Heart left ventricle (tissue), 16 donors: Measurements from ENCODE around the gene NAA38. TPM values are rescaled to one million over a fixed set of nuclear protein-coding genes. Genes with fewer than 3 reads are reported as not detected.
A peak's percentile ranks its signal among the peaks of the same experiment; 100 is the strongest.

ENCODE experiments used
- ATAC-seq, 4 donors: fragments of 200-7000 bp; cut with Tn5 transposase; one replicate each; pipeline ENCODE4 v1.9.1; 2020 to 2022; ENCODE audit warnings: moderate library complexity in 4 of 4, mild to moderate bottlenecking in 3 of 4, moderate number of reproducible peaks in 1 of 4
- DNase-seq, 5 donors: peaks; one replicate each; pipeline ENCODE4 v3.0.0-alpha.2; 2020
- H3K27ac ChIP-seq, 12 donors: fragments of 200-600 bp; sonication (generic) in 4 of 12; one replicate each; pipeline versions ENCODE4 v1.5.0 to v1.8.0; 2016 to 2022; ENCODE audit warnings: mild to moderate bottlenecking in 2 of 12
- H3K27me3 ChIP-seq, 9 donors: fragments of 200-600 bp; sonication (generic) in 2 of 9; one replicate each; pipeline versions ENCODE4 v1.5.1 to v1.8.0; 2016 to 2022; ENCODE audit warnings: mild to moderate bottlenecking in 3 of 9
- H3K36me3 ChIP-seq, 9 donors: fragments of 200-600 bp; sonication (generic) in 2 of 9; one replicate each; pipeline versions ENCODE4 v1.5.0 to v1.8.0; 2018 to 2022; ENCODE audit warnings: mild to moderate bottlenecking in 2 of 9
- H3K4me1 ChIP-seq, 12 donors: fragments of 200-600 bp; sonication (generic) in 4 of 12; one replicate each; pipeline versions ENCODE4 v1.5.0 to v1.8.0; 2016 to 2022; ENCODE audit warnings: mild to moderate bottlenecking in 3 of 12
- H3K4me3 ChIP-seq, 12 donors: fragments of 200-600 bp; sonication (generic) in 4 of 12; one replicate each; pipeline versions ENCODE4 v1.5.0 to v1.8.0; 2017 to 2022; ENCODE audit warnings: mild to moderate bottlenecking in 9 of 12, moderate library complexity in 4 of 12
- H3K9me3 ChIP-seq, 12 donors: fragments of 200-600 bp; sonication (generic) in 4 of 12; one replicate each; pipeline versions ENCODE4 v1.5.0 to v1.8.0; 2016 to 2022; ENCODE audit warnings: mild to moderate bottlenecking in 1 of 12
- CTCF ChIP-seq, 12 donors: fragments of 200-600 bp; sonication (generic) in 4 of 12; IDR thresholded peaks; one replicate each; pipeline versions ENCODE4 v1.5.0 to v1.8.0; 2018 to 2022; ENCODE audit warnings: antibody characterized with exemption in 12 of 12, mild to moderate bottlenecking in 5 of 12
- POLR2A ChIP-seq, 2 donors: fragments of 450-650 bp; IDR thresholded peaks; one replicate each; pipeline ENCODE4 v1.6.1; 2017; ENCODE audit warnings: antibody characterized with exemption in 2 of 2, mild to moderate bottlenecking in 2 of 2, moderate library complexity in 2 of 2
- WGBS, 4 donors: extraction: QIAGEN DNeasy Blood & Tissue Kit in 2 of 4; methylation state at CpG; one replicate each; pipeline versions ENCODE4 v1.1.5 to v1.1.7; 2013 to 2018; 5-methylcytosine and 5-hydroxymethylcytosine counted together
- intact Hi-C, 10 donors: fragments of 100-400 bp; cut with DNase I; formaldehyde crosslinking; loops; one replicate each; pipeline versions ENCODE4 v1.11.1 to v1.14.2; 2022
- polyA plus RNA-seq, 2 donors: library from polyadenylated mRNA; stranded (reverse); fragments of 200-250 nt; gene quantifications; one replicate each; pipeline ENCODE4 v1.2.3, GENCODE V29; 2013
- total RNA-seq, 9 donors: library from RNA; depleted of rRNA in 2 of 9; stranded (reverse); fragments of >200 nt in 2 of 9; fragmentation: NEBNext Ultra II Directional in 3 of 9; extraction: Animal tissue kit (Norgen Biotek cat#: 25700) in 3 of 9; gene quantifications; one replicate each; pipeline versions ENCODE4 v1.1.0 to v1.2.4, GENCODE V29; 2016 to 2023
- donor health status: ischemic (EF 13 %, LVEDD 7.1; RV severe dilation, severe dysfunction).
- donor health status: healthy with polysubstance abuse.
- donor health status: DM: no; HTN: yes; CAD: no.
- donor health status: DM: no; HTN: no; CAD: no.
- donor health status: ischemic (EF 25% LVEDD 6.9; RV normal size, moderate dysfunction).
- donor health status: ischemic (EF 25% LVEDD 5.7; RV mildly dilated, moderate dysfunction).
- donor health status: healthy.
- donor health status: DM: yes; HTN: yes; CAD: no.
- donor health status: ischemic (EF 35%, LVEDD 5.7; RV mildly dilated, moderate dysfunction).
- donor health status: nonischemic (EF 11% LVEDD 7.7; RV severe dilation, severe dysfunction).
- donor health status: DM: yes; HTN: yes; CAD: no.
- donor health status: PGD.
- donor health status: ischemic (EF 29% LVEDD 5.4; RV normal size, mild dysfunction).
- donor health status: nonischemic (EF 23%, LVEDD 6.1; RV moderate dilation, normal function).

Gene NAA38
- total and polyA plus RNA-seq, 11 donors, result 60.9 to 179 (median 74.2) TPM

- no peak for TF ChIP-seq CTCF (IDR thresholded peaks at IDR 0.05)
- no peak for TF ChIP-seq POLR2A (IDR thresholded peaks at IDR 0.05)
- Histone ChIP-seq H3K4me3 (no peak overlapping the region), H3K4me1 (no peaks in the 10 kb centered on the region), H3K36me3 (no peaks in the 10 kb centered on the region), H3K27ac (no peak overlapping the region), H3K27me3 (no peaks in the 10 kb centered on the region), H3K9me3 (no peaks in the 10 kb centered on the region)
- intact Hi-C loops, result loop anchor here in 9 of 10 donors (1.0 to 10.0 kb wide), 15 partner anchors 29 to 235 kb away; partner anchors contain the start of genes CYB5D1 (in 1 of the 9), NAA38 (in 1 of the 9) and TMEM88 (in 1 of the 9)
- no peak for ATAC-seq
- no peak for DNase-seq
- WGBS, 4 donors, result 74 to 81% (median 78%) methylated on average over 14 of the region's 14 CpGs
These were observed 35.2 kb downstream of the NAA38 start for GRCh38 chr17:7822126-7822525.

GRCh38 chr17:7820231-7820630 is 37.1 kb downstream of the NAA38 start:
- 84 to 87% (median 86%) methylated on average over 5 of the region's 5 CpGs for WGBS, 4 donors
- no peak for ATAC-seq
- Histone ChIP-seq H3K4me1 (no peaks in the 10 kb centered on the region), H3K9me3 (no peaks in the 10 kb centered on the region), H3K27me3 (no peaks in the 10 kb centered on the region), H3K27ac (no peak overlapping the region), H3K4me3 (no peak overlapping the region), H3K36me3 (no peaks in the 10 kb centered on the region)
- DNase-seq, result no peak
- intact Hi-C loops, result loop anchor here in 9 of 10 donors (5.0 to 10.0 kb wide), 10 partner anchors 37 to 237 kb away; partner anchors contain the start of genes CYB5D1 (in 1 of the 9), NAA38 (in 1 of the 9) and TMEM88 (in 1 of the 9)
- TF ChIP-seq POLR2A (IDR thresholded peaks at IDR 0.05) (no peak), CTCF (IDR thresholded peaks at IDR 0.05) (no peak)

DNA sequence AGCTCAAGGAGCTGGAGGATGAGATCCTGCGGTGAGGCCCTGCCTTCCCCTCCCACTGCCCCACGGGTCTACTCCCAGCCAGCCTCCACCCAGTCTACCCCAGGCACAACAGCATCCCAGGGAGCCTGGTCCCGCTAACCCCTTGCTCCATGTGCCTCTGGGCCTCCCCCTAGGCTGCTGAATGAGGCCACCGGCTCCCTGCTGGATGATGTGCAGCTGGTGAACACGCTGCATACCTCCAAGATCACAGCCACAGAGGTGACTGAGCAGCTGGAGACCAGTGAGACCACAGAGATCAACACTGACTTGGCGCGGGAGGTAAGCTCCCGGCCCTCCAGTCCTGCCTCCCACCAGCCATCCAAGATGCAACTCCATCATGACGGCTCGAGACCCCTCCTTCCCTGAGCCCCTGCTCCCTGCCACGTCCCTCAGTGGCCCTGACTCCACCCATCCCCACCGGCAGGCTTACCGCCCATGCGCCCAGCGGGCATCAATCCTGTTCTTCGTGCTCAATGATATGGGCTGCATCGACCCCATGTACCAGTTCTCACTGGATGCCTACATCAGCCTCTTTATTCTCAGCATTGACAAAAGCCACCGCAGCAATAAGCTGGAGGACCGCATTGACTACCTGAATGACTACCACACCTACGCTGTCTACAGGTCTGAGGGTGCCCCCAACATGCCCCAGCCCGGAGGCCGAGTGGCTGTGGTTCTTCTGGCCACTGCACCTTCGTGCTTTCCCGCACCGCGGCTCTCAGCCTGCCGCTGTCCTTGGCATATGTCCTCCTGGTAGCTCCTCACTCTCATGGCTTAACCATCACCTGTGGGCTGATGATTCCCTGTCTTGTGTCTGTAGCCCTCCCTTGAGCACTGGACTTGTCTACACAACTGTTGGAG is 38.4 kb downstream of the NAA38 start:
- WGBS, 4 donors, result 85 to 87% (median 87%) methylated on average over 26 to 27 of the region's 27 CpGs
- Histone ChIP-seq H3K4me3 (no peak overlapping the region), H3K36me3 (no peaks in the 10 kb centered on the region), H3K27me3 (no peaks in the 10 kb centered on the region), H3K27ac (no peak overlapping the region), H3K9me3 (no peaks in the 10 kb centered on the region), H3K4me1 (no peaks in the 10 kb centered on the region)
- DNase-seq, result no peak
- no peak for TF ChIP-seq CTCF (IDR thresholded peaks at IDR 0.05)
- no peak for TF ChIP-seq POLR2A (IDR thresholded peaks at IDR 0.05)
- ATAC-seq, result peak in 1 of 4 donors; percentile 8
- intact Hi-C loops, result loop anchor here in 4 of 10 donors (5.0 to 10.0 kb wide), 3 partner anchors 33 to 216 kb away; partner anchors contain the start of gene ALOX15B (in 1 of the 4)

DNA sequence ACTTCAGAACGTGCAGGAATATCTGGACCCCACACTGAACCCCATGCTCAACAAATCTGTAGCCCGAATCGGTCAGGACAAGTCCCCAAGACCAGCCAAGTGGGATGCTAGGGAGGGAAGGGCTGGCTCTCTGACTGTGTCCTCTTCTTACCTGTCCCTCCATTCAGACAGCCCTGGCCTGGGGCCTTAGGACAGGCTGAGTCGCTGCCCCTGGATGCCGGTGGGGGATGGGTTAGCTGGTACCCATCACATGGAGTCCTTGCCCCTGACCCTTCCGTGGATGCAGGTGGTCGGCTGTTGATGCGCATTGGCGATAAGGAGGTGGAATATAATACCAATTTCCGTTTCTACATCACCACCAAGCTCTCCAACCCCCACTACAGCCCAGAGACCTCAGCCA is 39.3 kb downstream of the NAA38 start:
- Histone ChIP-seq H3K4me3 (no peak overlapping the region), H3K9me3 (no peaks in the 10 kb centered on the region), H3K36me3 (no peaks in the 10 kb centered on the region), H3K27ac (no peak overlapping the region), H3K27me3 (no peaks in the 10 kb centered on the region), H3K4me1 (no peaks in the 10 kb centered on the region)
- WGBS, 4 donors, result 83 to 91% (median 87%) methylated on average over 10 of the region's 10 CpGs
- DNase-seq, result no peak
- intact Hi-C loops, result loop anchor here in 4 of 10 donors (5.0 to 10.0 kb wide), 3 partner anchors 34 to 217 kb away; partner anchors contain the start of gene ALOX15B (in 1 of the 4)
- no peak for ATAC-seq
- TF ChIP-seq POLR2A (IDR thresholded peaks at IDR 0.05) (no peak), CTCF (IDR thresholded peaks at IDR 0.05) (no peak)
